Cardiac fibroblast (primary cell): ENCODE data around the gene GNL3.

Experiments
- DNase-seq, 2 donors: peaks; one replicate each; pipeline versions ENCODE4 v3.0.0 to v3.0.0-alpha.2; 2010; ENCODE audit warnings: low read depth in 2 of 2
- H3K4me3 ChIP-seq, 2 donors: replicated peaks in 1 of 2; 1 replicate in 1 of 2; 2 replicates in 1 of 2; pipeline ENCODE4 v1.5.1; 2011; ENCODE audit warnings: low read depth in 2 of 2, low read length in 2 of 2, mild to moderate bottlenecking in 2 of 2, moderate library complexity in 1 of 2
- CTCF ChIP-seq: IDR thresholded peaks from one replicate; pipeline ENCODE4 v1.5.1; 2011; ENCODE audit warnings: low read depth, mild to moderate bottlenecking, low read length, inconsistent platforms

The GNL3 gene

GRCh38 chr3:52685709-52686691, at the start of gene GNL3, which contains the start of gene PBRM1:
TSS of gene GNL3 (plus strand) at chr3:52686032. CDS start at chr3:52686093, 61 bp downstream.
TSS of gene PBRM1 (minus strand) at chr3:52685913.
- DNase-seq = peak; percentile 95 to 97
- H3K4me3 ChIP-seq = peak within 1 kb of the TSS; percentile 83 to 88
- no peak for TF ChIP-seq CTCF

- TF ChIP-seq CTCF = no peak
- H3K4me3 ChIP-seq = no peak overlapping the region
- DNase-seq = peak in 1 of 2 donors; percentile 6
Observed at GRCh38 chr3:52636673-52637072, 49.2 kb upstream of the GNL3 start.

- no peak for TF ChIP-seq CTCF
- H3K4me3 ChIP-seq = no peak overlapping the region
- DNase-seq = no peak
Observed at GRCh38 chr3:52645549-52645948, 40.3 kb upstream of the GNL3 start.

- no peak for TF ChIP-seq CTCF
- DNase-seq = peak; percentile 40 to 54
- no peak overlapping the region for H3K4me3 ChIP-seq
Observed at GRCh38 chr3:52649461-52650210, 36.2 kb upstream of the GNL3 start.

- no peak for TF ChIP-seq CTCF
- DNase-seq = no peak
- H3K4me3 ChIP-seq = no peak overlapping the region
Observed at GRCh38 chr3:52650439-52650838, 35.4 kb upstream of the GNL3 start.

GRCh38 chr3:52651592-52651991, 34.2 kb upstream of the GNL3 start:
- no peak for DNase-seq
- no peak for TF ChIP-seq CTCF

More at GRCh38 chr3:52651592-52651991, 34.2 kb upstream of the GNL3 start:
- no peak overlapping the region for H3K4me3 ChIP-seq
